Measurements from ENCODE around the gene TAMALIN.

Gene TAMALIN

GRCh38 chr12:52062167-52063081, 55.7 kb downstream of the TAMALIN start:
- no peak overlapping the region for H3K9ac ChIP-seq (ENCODE audit: low read depth, low read length, poor library complexity, severe bottlenecking)
- TF ChIP-seq EZH2phosphoT487 (IDR thresholded peaks at IDR 0.05; ENCODE audit: borderline replicate concordance) = no peak
- TF ChIP-seq, protein P1, sequence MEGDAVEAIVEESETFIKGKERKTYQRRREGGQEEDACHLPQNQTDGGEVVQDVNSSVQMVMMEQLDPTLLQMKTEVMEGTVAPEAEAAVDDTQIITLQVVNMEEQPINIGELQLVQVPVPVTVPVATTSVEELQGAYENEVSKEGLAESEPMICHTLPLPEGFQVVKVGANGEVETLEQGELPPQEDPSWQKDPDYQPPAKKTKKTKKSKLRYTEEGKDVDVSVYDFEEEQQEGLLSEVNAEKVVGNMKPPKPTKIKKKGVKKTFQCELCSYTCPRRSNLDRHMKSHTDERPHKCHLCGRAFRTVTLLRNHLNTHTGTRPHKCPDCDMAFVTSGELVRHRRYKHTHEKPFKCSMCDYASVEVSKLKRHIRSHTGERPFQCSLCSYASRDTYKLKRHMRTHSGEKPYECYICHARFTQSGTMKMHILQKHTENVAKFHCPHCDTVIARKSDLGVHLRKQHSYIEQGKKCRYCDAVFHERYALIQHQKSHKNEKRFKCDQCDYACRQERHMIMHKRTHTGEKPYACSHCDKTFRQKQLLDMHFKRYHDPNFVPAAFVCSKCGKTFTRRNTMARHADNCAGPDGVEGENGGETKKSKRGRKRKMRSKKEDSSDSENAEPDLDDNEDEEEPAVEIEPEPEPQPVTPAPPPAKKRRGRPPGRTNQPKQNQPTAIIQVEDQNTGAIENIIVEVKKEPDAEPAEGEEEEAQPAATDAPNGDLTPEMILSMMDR (conservative IDR thresholded peaks at IDR 0.05; ENCODE audit: low read length) = no peak
- H3K9me2 ChIP-seq (replicated peaks; ENCODE audit: low read depth, low read length) = no peaks in the 10 kb centered on the region
- no peaks in the 10 kb centered on the region for H3K9me3 ChIP-seq (ENCODE audit: insufficient read depth, low read depth, low read length)
- no peak overlapping the region for H2AFZ ChIP-seq (ENCODE audit: low read length)
- no peaks in the 10 kb centered on the region for H3F3A ChIP-seq (ENCODE audit: low read depth)
- peaks cover 4% of the 10 kb centered on the region for H3K4me1 ChIP-seq (ENCODE audit: insufficient read depth, low read length, poor library complexity, severe bottlenecking)
- no peaks in the 10 kb centered on the region for H3K79me2 ChIP-seq (ENCODE audit: insufficient read depth, low read length)
- H3K4me3 ChIP-seq (ENCODE audit: low read length, poor library complexity, severe bottlenecking) = no peak overlapping the region
- no peaks in the 10 kb centered on the region for H3K36me3 ChIP-seq (ENCODE audit: insufficient read depth, low read length)
- H3K27me3 ChIP-seq (ENCODE audit: insufficient read depth, low read length, poor library complexity, severe bottlenecking) = no peaks in the 10 kb centered on the region
- no peak overlapping the region for H3K4me2 ChIP-seq (ENCODE audit: low read depth, low read length, poor library complexity, severe bottlenecking)
- no peaks in the 10 kb centered on the region for H4K20me1 ChIP-seq (ENCODE audit: insufficient read depth, low read length, poor library complexity, severe bottlenecking)

DNA sequence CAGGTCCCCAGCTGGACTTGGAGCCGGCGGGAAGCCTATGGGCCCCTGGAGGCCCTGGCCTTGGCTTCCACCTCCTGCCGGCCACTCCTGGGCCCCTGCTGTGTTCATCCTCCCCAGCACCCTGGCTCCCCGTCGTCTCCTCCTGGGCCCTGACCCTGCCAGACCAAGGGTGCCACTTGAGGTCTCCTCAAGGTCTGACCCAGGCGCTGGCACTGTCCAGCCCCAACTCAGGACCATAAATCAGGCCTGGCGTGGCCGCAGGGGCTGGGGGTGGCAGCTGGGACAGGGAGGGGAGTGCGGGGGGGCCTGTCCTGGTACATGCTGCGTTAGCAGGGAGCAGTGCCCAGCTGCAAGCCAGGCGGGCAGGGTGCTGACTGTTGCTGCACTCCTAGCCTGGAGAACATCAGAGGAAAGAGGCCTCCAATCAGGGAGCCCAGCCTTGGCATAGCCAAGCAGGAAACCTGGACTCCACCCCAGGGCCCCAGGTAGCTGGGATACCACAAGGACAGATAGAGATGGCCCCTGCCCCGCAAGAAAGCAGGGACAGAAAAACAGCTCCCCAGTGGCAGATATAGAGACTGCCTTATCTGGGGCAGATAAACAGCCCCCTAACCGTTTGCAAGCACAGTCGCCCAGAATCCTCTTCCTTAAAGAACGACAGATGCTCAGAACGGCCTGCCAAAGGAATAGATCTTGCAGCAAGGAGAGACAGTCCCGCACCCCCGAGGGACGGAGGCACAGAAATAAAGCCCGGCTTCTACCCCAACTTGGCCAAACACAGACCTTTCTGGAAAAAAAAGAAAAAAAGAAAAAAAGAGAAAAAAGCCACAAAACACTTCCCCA, 56.6 kb downstream of the TAMALIN start:
- Histone ChIP-seq H4K20me1 (ENCODE audit: insufficient read depth, low read length, poor library complexity, severe bottlenecking) (no peaks in the 10 kb centered on the region), H3K4me2 (ENCODE audit: low read depth, low read length, poor library complexity, severe bottlenecking) (no peak overlapping the region), H3K36me3 (ENCODE audit: insufficient read depth, low read length) (no peaks in the 10 kb centered on the region), H3F3A (ENCODE audit: low read depth) (no peaks in the 10 kb centered on the region), H2AFZ (ENCODE audit: low read length) (no peak overlapping the region), H3K9me3 (ENCODE audit: insufficient read depth, low read depth, low read length) (no peaks in the 10 kb centered on the region), H3K27me3 (ENCODE audit: insufficient read depth, low read length, poor library complexity, severe bottlenecking) (no peaks in the 10 kb centered on the region), H3K9ac (ENCODE audit: low read depth, low read length, poor library complexity, severe bottlenecking) (no peak overlapping the region), H3K79me2 (ENCODE audit: insufficient read depth, low read length) (no peaks in the 10 kb centered on the region), H3K9me2 (replicated peaks; ENCODE audit: low read depth, low read length) (no peaks in the 10 kb centered on the region), H3K4me1 (ENCODE audit: insufficient read depth, low read length, poor library complexity, severe bottlenecking) (peaks cover 4% of the 10 kb centered on the region), H3K4me3 (ENCODE audit: low read length, poor library complexity, severe bottlenecking) (no peak overlapping the region)
- TF ChIP-seq, protein P1 (conservative IDR thresholded peaks at IDR 0.05; ENCODE audit: low read length) = no peak
- no peak for TF ChIP-seq EZH2phosphoT487 (IDR thresholded peaks at IDR 0.05; ENCODE audit: borderline replicate concordance)

DNA sequence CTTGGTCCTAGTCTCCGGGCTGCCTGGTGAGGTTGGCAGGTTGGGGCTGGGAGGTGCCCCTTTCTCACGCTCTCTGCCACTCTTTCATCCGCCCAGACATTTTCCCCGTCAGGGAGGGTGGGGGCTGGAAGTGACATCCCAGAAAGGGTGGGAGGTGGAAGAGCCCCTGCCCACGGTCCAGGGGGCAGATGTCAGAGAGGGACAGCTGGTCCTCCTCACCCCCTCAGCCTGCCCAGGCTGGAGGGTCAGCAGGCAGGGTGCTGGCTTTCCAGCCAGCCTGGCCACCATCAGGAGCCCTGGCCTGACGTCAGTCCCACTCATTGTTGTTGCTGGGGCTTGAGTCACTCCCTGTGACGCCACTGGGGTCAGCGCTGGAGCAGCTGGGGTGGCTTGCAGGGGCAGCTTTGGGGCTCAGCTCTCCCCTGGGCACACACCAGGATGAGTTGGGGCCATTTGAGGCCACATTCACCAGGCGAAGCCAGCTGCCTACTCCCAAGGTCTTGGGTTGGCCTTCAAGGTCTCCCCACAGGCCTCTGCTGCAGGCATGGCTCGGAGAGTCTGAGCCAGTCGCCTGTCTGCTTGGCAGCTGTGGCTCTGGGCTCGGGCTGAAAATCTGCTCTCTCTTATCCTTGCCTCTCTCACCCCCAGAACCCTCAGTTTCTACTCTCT, 57.4 kb downstream of the TAMALIN start:
- Histone ChIP-seq H3K4me1 (ENCODE audit: insufficient read depth, low read length, poor library complexity, severe bottlenecking) (peaks cover 6% of the 10 kb centered on the region), H3K4me3 (ENCODE audit: low read length, poor library complexity, severe bottlenecking) (no peak overlapping the region), H2AFZ (ENCODE audit: low read length) (no peak overlapping the region), H3K79me2 (ENCODE audit: insufficient read depth, low read length) (no peaks in the 10 kb centered on the region), H3K9me2 (replicated peaks; ENCODE audit: low read depth, low read length) (no peaks in the 10 kb centered on the region), H3F3A (ENCODE audit: low read depth) (no peaks in the 10 kb centered on the region), H3K27me3 (ENCODE audit: insufficient read depth, low read length, poor library complexity, severe bottlenecking) (no peaks in the 10 kb centered on the region), H3K9me3 (ENCODE audit: insufficient read depth, low read depth, low read length) (no peaks in the 10 kb centered on the region), H4K20me1 (ENCODE audit: insufficient read depth, low read length, poor library complexity, severe bottlenecking) (no peaks in the 10 kb centered on the region), H3K4me2 (ENCODE audit: low read depth, low read length, poor library complexity, severe bottlenecking) (no peak overlapping the region), H3K36me3 (ENCODE audit: insufficient read depth, low read length) (no peaks in the 10 kb centered on the region), H3K9ac (ENCODE audit: low read depth, low read length, poor library complexity, severe bottlenecking) (no peak overlapping the region)
- TF ChIP-seq EZH2phosphoT487 (IDR thresholded peaks at IDR 0.05; ENCODE audit: borderline replicate concordance) = no peak
- TF ChIP-seq, protein P1 (conservative IDR thresholded peaks at IDR 0.05; ENCODE audit: low read length) = no peak
